Measurements from ENCODE around the gene ATP9B.

ATP9B gene

DNA sequence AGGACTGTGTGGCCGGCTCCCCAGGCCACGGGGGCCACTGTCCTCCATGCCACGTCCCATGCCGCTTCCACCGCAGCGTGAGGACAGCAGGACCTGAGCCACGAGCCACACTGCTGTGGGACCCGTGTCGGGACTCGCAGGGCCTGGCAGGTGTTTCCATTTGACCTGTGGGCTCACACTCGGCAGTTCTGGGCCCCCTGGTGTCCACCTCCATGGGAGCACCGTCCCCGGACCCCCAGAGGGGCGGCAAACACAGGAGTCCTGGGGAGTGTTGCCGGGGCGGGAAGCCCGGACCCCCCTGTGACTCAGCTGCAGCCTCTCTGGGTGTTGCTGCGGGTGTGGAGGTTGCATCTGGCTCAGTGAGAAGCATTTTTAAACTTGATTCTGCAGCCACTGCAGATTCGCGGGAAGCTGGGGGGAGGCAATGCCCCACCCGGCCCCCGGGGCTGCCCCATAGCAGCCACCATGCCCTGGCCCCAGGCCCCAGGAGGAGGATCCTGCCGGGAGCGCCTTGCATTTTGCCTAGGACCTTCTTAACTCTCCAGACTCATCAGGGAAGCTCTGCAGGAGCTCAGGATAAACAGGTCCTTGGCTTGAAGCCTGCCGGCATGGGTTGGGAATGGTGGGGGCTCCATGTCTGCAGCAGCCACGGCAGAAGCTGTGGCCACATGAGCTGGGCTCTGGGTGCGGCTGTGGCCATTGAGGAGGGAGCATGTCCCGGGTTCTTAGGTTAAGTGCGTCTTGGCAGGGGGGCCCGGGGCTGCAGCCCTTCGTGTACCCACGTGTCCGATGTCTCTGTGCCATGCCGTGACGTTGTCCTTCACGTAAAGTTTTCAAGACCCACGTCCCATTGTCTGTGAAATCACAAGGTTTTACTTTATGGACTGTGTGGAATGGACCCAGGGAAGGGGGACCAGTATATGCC lies 357.4 kb downstream of the ATP9B start:
- TF ChIP-seq, protein P1, sequence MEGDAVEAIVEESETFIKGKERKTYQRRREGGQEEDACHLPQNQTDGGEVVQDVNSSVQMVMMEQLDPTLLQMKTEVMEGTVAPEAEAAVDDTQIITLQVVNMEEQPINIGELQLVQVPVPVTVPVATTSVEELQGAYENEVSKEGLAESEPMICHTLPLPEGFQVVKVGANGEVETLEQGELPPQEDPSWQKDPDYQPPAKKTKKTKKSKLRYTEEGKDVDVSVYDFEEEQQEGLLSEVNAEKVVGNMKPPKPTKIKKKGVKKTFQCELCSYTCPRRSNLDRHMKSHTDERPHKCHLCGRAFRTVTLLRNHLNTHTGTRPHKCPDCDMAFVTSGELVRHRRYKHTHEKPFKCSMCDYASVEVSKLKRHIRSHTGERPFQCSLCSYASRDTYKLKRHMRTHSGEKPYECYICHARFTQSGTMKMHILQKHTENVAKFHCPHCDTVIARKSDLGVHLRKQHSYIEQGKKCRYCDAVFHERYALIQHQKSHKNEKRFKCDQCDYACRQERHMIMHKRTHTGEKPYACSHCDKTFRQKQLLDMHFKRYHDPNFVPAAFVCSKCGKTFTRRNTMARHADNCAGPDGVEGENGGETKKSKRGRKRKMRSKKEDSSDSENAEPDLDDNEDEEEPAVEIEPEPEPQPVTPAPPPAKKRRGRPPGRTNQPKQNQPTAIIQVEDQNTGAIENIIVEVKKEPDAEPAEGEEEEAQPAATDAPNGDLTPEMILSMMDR (IDR thresholded peaks at IDR 0.05; ENCODE audit: low read depth, low read length) = no peak

GRCh38 chr18:79427368-79428225 lies 358.4 kb downstream of the ATP9B start:
- TF ChIP-seq, protein P1 (IDR thresholded peaks at IDR 0.05; ENCODE audit: low read depth, low read length) = no peak
- H3K4me3 ChIP-seq (ENCODE audit: low read depth, low read length) = no peak overlapping the region

More for the DNA sequence above, 357.4 kb downstream of the ATP9B start:
- H3K4me3 ChIP-seq (ENCODE audit: low read depth, low read length) = no peak overlapping the region

Measured in WI38 (cell line).